ENCODE measurements around the gene CPE. TPM values are rescaled to one million over a fixed set of nuclear protein-coding genes. Genes with fewer than 3 reads are reported as not detected.

Gene CPE
- total RNA-seq, 4 donors from 2014 or later, result 25.2 to 66.2 (median 41.9) TPM

DNA sequence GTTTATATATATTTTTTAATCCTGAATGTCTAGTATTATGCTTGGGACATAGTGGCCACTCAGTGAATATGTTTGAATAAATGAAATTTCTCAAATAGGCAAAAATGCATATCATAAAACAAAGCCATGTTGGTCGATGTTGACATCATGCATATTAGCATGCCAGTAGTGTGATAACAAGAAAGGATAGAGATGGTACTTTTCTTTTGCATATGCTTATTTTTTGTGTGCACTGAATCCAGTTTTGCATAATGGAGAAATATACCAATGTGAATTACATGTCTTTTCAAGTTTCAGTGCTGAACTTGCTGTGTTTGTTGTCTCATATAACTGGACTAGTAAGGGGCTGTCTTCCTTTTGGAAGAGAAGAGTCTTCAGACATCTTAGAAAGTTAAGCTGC is 7.5 kb downstream of the CPE start:
- WGBS, 2 donors, result 95% methylated on average over 1 of the region's 1 CpG
- intact Hi-C loops (cut with DNase I; ENCODE audit: low total_unique reads), result no loop called here
- TF ChIP-seq POLR2A (IDR thresholded peaks at IDR 0.05) (no peak), CTCF (IDR thresholded peaks at IDR 0.05) (no peak)

DNA sequence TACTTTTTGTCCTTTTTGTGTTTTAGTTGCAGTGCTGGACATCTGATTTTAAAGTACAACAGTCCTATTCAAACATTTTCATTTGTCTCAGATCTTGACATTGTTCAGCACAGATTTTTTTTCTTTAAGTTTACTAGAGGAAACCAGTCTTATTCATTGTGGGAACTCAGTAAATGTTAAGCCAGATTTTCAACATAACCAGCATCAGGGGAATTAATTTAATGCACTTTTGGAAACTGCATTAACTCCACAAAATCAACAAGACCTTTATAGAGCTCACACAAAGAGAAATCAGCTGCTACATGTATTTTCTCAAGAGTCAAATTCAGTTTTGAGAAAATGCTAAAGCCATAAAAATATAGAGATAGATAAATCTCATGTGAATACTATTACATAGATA is 9.9 kb downstream of the CPE start:
- DNase-seq (ENCODE audit: low spot score in 2 of 2), result no peak
- intact Hi-C loops (cut with DNase I; ENCODE audit: low total_unique reads), result no loop called here
- no peak overlapping the region for H3K4me3 ChIP-seq (ENCODE audit: low read depth, poor library complexity, severe bottlenecking)
- TF ChIP-seq POLR2A (IDR thresholded peaks at IDR 0.05), result no peak
- TF ChIP-seq CTCF (IDR thresholded peaks at IDR 0.05), result no peak

More for the DNA sequence above, 7.5 kb downstream of the CPE start:
- H3K4me3 ChIP-seq (ENCODE audit: low read depth, poor library complexity, severe bottlenecking), result no peak overlapping the region
- DNase-seq (ENCODE audit: low spot score in 2 of 2), result no peak

GRCh38 chr4:165393051-165393450 is 14.2 kb downstream of the CPE start:
- no peak for TF ChIP-seq CTCF (IDR thresholded peaks at IDR 0.05)
- no peak for TF ChIP-seq POLR2A (IDR thresholded peaks at IDR 0.05)
- DNase-seq (ENCODE audit: low spot score in 2 of 2), result no peak
- H3K4me3 ChIP-seq (ENCODE audit: low read depth, poor library complexity, severe bottlenecking), result no peak overlapping the region
- intact Hi-C loops (cut with DNase I; ENCODE audit: low total_unique reads), result no loop called here

- H3K4me3 ChIP-seq (ENCODE audit: low read depth, poor library complexity, severe bottlenecking), result no peak overlapping the region
- intact Hi-C loops (cut with DNase I; ENCODE audit: low total_unique reads), result no loop called here
- 65 to 76% methylated on average over 2 of the region's 2 CpGs for WGBS, 2 donors
- TF ChIP-seq POLR2A (IDR thresholded peaks at IDR 0.05) (no peak), CTCF (IDR thresholded peaks at IDR 0.05) (no peak)
- DNase-seq (ENCODE audit: low spot score in 2 of 2), result no peak
These were observed 14.9 kb downstream of the CPE start for GRCh38 chr4:165393704-165394103.

GRCh38 chr4:165394275-165394674 is 15.5 kb downstream of the CPE start:
- intact Hi-C loops (cut with DNase I; ENCODE audit: low total_unique reads), result no loop called here

More at GRCh38 chr4:165394275-165394674, 15.5 kb downstream of the CPE start:
- H3K4me3 ChIP-seq (ENCODE audit: low read depth, poor library complexity, severe bottlenecking), result no peak overlapping the region
- 79 to 87% methylated on average over 5 of the region's 5 CpGs for WGBS, 2 donors
- no peak for DNase-seq (ENCODE audit: low spot score in 2 of 2)
- no peak for TF ChIP-seq CTCF (IDR thresholded peaks at IDR 0.05)

Measured in lower leg skin (tissue), 4 donors.